UCSD-AML1 (cell line): ENCODE data around the gene NAA60.
A peak's percentile ranks its signal among the peaks of the same experiment; 100 is the strongest.

ENCODE experiments used
- DNase-seq: peaks from one replicate; lab custom pipeline; 2025; ENCODE audit not compliant: unreplicated experiment; lab: John Stamatoyannopoulos, UW

The NAA60 gene

GRCh38 chr16:3508736-3509135 is 65.3 kb downstream of the NAA60 start:
- no peak for DNase-seq

GRCh38 chr16:3509470-3509928 is 66.0 kb downstream of the NAA60 start:
- no peak for DNase-seq

GRCh38 chr16:3510416-3510815 is 66.9 kb downstream of the NAA60 start:
- DNase-seq, result no peak

DNA sequence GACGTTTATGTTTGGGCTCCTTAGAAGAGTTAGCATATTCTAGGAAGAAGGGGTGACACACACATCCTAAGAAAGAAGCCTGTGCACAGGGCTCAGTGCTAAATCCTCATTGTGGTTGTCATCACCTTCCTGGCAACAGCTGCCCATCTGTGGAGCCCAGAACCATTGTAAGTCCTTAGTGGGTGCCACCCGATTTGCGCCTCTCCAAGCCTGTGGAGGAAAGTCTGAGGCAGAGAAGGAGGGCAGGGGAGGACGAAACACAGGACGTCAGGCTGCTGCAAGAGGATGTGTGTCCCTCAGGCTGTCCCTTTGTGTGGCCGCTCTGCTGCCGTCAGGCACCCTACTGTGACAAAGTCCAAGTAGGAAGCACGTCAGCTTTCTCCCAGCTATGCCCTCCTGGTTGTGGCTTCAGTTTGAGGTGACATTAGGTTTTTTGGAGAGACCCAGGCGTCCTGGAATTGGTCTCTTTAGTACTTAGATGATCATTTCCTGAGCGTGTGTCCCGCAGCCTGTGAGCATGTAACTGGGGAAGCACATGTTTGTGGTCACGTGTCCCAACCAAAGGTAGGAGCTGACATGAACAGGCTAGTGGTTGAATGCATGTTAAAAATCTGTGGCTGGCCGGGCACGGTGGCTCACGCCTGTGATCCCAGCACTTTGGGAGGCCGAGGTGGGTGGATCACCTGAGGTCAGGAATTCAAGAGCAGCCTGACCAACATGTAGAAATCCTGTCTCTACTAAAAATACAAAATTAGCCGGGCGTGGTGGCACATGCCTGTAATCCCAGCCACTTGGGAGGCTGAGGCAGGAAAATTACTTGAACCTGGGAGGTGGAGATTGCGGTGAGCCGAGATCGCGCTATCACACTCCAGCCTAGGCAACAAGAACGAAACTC is 68.1 kb downstream of the NAA60 start:
- DNase-seq, result no peak

DNA sequence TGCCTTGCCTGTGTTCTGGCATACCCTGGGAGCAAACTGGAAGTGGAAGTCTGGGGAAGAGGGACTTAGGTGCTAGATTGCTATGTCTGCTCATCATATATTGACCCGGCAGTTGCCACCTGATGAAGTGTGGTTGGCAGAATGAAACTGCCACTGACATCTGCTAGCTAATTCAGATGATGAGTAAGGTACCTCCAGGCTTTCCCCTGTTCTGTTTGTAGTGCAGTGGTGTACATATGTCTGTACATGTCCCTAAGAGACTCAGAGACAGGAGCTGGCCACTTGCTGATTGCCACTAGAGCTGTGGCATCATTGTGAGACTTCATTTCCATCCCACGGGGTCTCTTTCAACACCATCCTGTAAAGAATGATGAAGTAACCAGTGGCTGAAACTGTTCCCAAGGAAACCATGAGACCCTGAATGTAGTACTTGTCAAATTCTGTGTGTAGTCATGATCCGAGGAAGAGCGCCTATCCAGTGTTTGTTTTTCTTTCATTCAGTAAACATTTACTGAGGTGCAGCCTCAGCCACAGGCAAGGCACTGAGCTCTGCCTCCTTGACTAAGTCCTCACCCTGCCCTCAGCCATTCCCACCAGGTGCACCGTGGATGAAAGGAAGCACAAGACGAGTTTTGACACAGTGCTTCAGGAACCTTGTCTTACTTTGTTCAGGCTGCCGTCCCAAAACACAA is 70.6 kb downstream of the NAA60 start:
- no peak for DNase-seq

- no peak for DNase-seq
Measured at GRCh38 chr16:3514621-3515020, 71.1 kb downstream of the NAA60 start.

DNA sequence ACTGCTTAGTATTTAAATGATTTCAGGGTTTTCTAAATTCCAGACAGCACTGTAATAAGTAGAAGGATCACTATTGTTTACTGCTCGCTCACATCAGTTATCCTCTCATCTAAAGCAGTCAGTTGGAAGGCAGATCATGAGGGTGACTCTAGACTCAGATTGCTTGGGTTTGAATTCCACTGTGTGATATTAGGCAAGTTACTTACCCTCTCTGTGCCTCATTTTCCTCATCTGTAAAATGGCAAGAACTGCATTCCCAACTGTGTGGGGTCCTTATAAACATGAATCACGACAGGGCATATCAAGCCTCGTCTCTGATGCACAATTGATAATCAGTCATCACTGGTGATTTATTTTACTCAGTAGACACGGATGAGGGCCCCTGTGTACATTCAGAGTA is 72.4 kb downstream of the NAA60 start:
- no peak for DNase-seq

GRCh38 chr16:3518292-3518985 is 75.0 kb downstream of the NAA60 start:
- no peak for DNase-seq

DNA sequence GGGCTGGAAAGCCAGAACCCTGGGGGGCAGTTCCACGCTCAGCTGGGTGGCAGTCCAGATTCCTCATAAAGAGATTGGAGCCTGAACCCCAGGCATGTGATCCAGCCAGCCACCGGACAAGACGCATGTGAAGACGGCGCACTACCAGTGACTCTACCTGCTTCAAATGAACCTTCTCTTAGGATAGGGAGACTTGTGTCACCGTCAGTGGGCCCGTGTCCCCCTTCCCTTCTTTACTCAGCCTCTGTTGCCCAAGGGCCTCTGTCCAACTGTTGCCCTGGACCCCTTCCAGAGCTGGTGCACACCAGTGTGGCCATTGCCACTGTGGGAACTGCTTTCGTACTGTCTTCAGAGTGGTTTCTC is 75.5 kb downstream of the NAA60 start:
- DNase-seq, result no peak

- no peak for DNase-seq
Measured at GRCh38 chr16:3519581-3519980, 76.1 kb downstream of the NAA60 start.

GRCh38 chr16:3520413-3520812 is 76.9 kb downstream of the NAA60 start:
- DNase-seq, result no peak

DNA sequence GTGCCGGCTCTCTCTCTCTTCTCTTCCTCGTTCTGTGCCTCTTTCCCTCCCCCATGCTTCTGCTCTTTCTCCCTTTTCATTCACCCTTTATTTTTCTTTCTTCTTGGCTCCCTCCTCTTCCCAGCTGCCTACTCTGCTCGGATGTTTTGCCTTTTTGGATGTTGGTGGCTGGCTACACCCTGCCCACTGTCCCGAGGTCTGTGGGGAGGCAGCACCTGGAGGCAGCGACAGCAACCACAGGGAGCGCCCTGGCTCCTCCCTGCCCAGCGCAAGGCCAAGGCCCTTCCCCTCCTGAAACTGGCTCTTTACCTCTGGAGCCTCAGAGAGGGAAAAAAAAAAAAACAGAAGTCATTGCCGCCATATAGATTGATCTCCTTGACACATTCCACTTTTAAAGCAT is 77.4 kb downstream of the NAA60 start:
- no peak for DNase-seq

GRCh38 chr16:3523281-3523680 is 79.8 kb downstream of the NAA60 start:
- DNase-seq, result no peak

DNA sequence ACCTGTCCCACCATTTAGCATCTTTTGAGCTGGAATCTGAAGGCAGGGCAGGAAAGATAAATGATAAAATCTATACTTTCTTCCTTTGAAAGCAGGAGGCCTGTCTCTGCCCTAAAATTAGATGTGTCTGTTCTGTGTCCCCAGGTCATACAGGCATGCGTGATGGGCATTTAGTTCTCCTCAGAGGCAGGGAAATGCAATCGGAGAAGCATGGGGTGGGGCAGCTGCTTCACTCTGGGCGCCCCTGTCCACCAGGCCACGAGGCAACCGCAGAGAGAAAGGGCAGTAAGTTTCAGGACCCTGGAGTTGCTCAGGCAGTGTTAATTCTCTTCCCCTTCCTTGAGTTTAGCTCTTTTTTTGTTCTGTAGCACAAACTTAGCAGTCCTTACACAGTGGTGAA is 82.5 kb downstream of the NAA60 start:
- no peak for DNase-seq

DNA sequence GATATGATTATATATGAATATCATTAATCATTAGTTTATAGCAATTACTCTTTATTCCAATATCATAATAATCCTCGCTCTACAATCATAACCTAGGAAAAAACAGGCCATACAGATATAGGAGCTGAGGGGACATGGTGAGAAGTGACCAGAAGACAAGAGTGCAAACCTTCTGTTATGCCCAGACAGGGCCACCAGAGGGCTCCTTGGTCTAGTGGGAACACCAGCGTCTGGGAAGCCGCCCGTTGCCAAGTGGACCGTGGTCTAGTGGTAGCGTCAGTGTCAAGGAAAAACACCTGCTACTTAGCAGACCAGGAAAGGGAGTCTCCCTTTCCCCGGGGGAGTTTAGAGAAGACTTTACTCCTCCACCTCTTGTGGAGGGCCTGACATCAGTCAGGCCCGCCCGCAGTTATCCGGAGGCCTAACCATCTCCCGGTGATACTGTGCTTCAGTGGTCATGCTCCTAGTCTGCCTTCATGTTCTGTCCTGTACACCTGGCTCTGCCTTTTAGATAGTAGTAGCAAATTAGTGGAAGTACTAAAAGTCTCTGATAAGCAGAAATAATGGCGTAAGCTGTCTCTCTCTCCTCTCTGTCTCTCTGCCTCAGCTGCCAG is 83.8 kb downstream of the NAA60 start:
- DNase-seq, result peak; percentile 64

DNA sequence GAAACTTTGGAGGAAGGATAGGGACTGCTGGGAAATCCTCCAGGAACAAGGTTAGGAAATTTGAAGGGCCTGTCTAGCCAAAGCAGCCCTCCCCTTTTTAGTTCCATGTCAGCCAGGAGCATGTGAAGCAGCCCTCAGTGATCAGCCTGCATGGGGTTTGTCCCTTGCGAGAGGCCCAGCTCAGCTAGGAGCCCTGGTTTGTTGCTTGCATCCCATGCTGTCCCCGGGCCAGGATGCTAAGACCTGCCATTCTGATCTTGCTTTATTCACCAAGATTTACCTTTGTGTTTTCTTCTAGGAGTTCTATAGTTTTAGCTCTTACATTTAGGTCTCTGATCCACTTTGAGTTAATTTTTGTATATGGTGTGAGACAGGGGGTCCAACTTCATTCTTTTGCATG is 84.9 kb downstream of the NAA60 start:
- DNase-seq, result no peak

DNA sequence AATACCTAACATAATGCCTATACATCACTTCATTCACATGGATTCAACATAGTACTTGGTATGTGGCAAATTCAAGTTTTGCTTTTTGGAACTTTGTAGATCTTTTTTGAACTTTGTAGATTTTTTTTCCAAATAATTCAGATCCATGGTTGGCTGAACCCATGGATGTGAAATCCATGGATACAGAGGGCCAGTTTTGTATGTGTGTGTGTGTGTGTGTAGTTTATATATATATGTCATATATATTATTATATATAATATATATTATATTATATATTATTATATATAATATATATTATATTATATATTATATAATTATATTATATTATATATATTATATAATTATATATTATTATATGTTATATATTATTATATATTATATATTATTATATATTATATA is 85.7 kb downstream of the NAA60 start:
- DNase-seq, result no peak

- DNase-seq, result no peak
Measured at GRCh38 chr16:3530371-3530914, 87.0 kb downstream of the NAA60 start.

DNA sequence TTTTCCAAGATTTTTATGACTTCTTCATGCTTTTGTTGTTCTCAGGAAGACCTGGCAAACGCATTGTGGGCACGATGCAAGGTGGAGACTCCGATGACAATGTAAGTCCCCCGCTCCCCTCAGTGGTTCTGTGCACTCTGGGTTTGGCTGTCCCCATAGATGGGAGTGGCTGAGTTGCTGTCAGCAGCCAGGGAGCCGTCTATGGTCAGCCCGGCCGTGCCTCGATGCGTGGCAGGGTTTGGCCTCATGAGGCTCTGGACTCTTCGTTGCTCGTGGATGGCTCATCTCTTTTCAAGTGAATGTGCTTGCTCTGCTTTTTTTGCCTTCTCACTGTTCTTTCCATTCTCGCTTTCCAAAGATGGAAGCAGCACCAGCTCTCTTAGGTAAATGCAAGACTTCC is 89.3 kb downstream of the NAA60 start:
- no peak for DNase-seq

GRCh38 chr16:3534126-3534525 is 90.6 kb downstream of the NAA60 start:
- no peak for DNase-seq

GRCh38 chr16:3536271-3536731 is 92.8 kb downstream of the NAA60 start:
- no peak for DNase-seq
